H9 (cell line): ENCODE measurements around the gene C6orf136. TPM values are rescaled to one million over a fixed set of nuclear protein-coding genes. Genes with fewer than 3 reads are reported as not detected.

ENCODE experiments used
- DNase-seq: peaks from one replicate; pipeline ENCODE4 v3.0.0-alpha.2; 2017
- H2AFZ ChIP-seq: one replicate; pipeline ENCODE4 v1.6.1; 2013; ENCODE audit warnings: mild to moderate bottlenecking, low read length, control low read depth, moderate library complexity
- H2AK5ac ChIP-seq: 2 replicates; pipeline ENCODE4 v1.6.1; 2013; ENCODE audit warnings: low read length, control low read depth, mixed read lengths; ENCODE audit not compliant: insufficient read length
- H2BK120ac ChIP-seq: one replicate; pipeline ENCODE4 v1.6.1; 2013; ENCODE audit warnings: low read depth, mild to moderate bottlenecking, low read length, control low read depth, inconsistent platforms; ENCODE audit not compliant: poor library complexity, severe bottlenecking
- H2BK12ac ChIP-seq: 2 replicates; pipeline ENCODE4 v1.6.1; 2013; ENCODE audit warnings: low read length, control low read depth, mixed read lengths, low read depth; ENCODE audit not compliant: insufficient read length
- H2BK15ac ChIP-seq: 2 replicates; pipeline ENCODE4 v1.6.1; 2013; ENCODE audit warnings: low read depth, low read length, control low read depth
- H2BK20ac ChIP-seq: one replicate; pipeline ENCODE4 v1.6.1; 2013; ENCODE audit warnings: low read depth, mild to moderate bottlenecking, low read length, control low read depth, inconsistent platforms; ENCODE audit not compliant: poor library complexity, severe bottlenecking
- H2BK5ac ChIP-seq: 2 replicates; pipeline ENCODE4 v1.6.1; 2013; ENCODE audit warnings: low read length, control low read depth, mixed read lengths; ENCODE audit not compliant: insufficient read length
- H3K14ac ChIP-seq: 2 replicates; pipeline ENCODE4 v1.6.1; 2013; ENCODE audit warnings: low read length, control low read depth; ENCODE audit not compliant: insufficient read depth
- H3K18ac ChIP-seq: 2 replicates; pipeline ENCODE4 v1.6.1; 2013; ENCODE audit warnings: low read depth, mild to moderate bottlenecking, mixed read lengths, low read length, control low read depth; ENCODE audit not compliant: insufficient read length
- H3K23ac ChIP-seq: 2 replicates; pipeline ENCODE4 v1.6.1; 2013; ENCODE audit warnings: low read length, control low read depth, mixed read lengths, low read depth; ENCODE audit not compliant: insufficient read length
- H3K23me2 ChIP-seq: 2 replicates; pipeline ENCODE4 v1.6.1; 2013; ENCODE audit warnings: low read depth, mild to moderate bottlenecking, mixed read lengths, low read length, control low read depth; ENCODE audit not compliant: insufficient read length, poor library complexity, severe bottlenecking
- H3K27ac ChIP-seq: 2 replicates; pipeline ENCODE4 v1.5.1; 2013; ENCODE audit warnings: low read length, control low read depth, mixed read lengths, low read depth; ENCODE audit not compliant: insufficient read length
- H3K27me3 ChIP-seq: 2 replicates; pipeline ENCODE4 v1.6.1; 2013; ENCODE audit warnings: low read length, control low read depth, inconsistent platforms; ENCODE audit not compliant: insufficient read depth
- H3K4ac ChIP-seq: 2 replicates; pipeline ENCODE4 v1.6.1; 2013; ENCODE audit warnings: low read depth, mild to moderate bottlenecking, control low read depth, inconsistent platforms, low read length, moderate library complexity
- H3K4me1 ChIP-seq: 2 replicates; pipeline ENCODE4 v1.6.1; 2013; ENCODE audit warnings: low read length, control low read depth, inconsistent platforms; ENCODE audit not compliant: insufficient read depth
- H3K4me2 ChIP-seq: 2 replicates; pipeline ENCODE4 v1.6.1; 2013; ENCODE audit warnings: low read length, control low read depth, mixed read lengths; ENCODE audit not compliant: insufficient read length, insufficient read depth
- H3K56ac ChIP-seq: 2 replicates; pipeline ENCODE4 v1.6.1; 2013; ENCODE audit warnings: low read depth, mild to moderate bottlenecking, mixed read lengths, low read length, control low read depth; ENCODE audit not compliant: insufficient read length
- H3K79me1 ChIP-seq: 2 replicates; pipeline ENCODE4 v1.6.1; 2013; ENCODE audit warnings: low read depth, mild to moderate bottlenecking, moderate library complexity, low read length, control low read depth, inconsistent platforms; ENCODE audit not compliant: insufficient read depth, poor library complexity, severe bottlenecking
- H3K79me2 ChIP-seq: 2 replicates; pipeline ENCODE4 v1.6.1; 2013; ENCODE audit warnings: low read length, control low read depth, inconsistent platforms; ENCODE audit not compliant: insufficient read depth
- H3K9ac ChIP-seq: 2 replicates; pipeline ENCODE4 v1.6.1; 2013; ENCODE audit warnings: low read length, control low read depth, mixed read lengths; ENCODE audit not compliant: insufficient read length; ENCODE audit errors: extremely low read depth
- H3K9me3 ChIP-seq: one replicate; pipeline ENCODE4 v1.6.1; 2013; ENCODE audit warnings: low read depth, low read length, inconsistent platforms; ENCODE audit not compliant: control insufficient read depth
- H3T11ph ChIP-seq: one replicate; pipeline ENCODE4 v1.6.1; 2013; ENCODE audit warnings: mild to moderate bottlenecking, low read length, control low read depth, inconsistent platforms
- H4K20me1 ChIP-seq: one replicate; pipeline ENCODE4 v1.6.1; 2013; ENCODE audit not compliant: control insufficient read depth, insufficient read length, insufficient read depth
- H4K5ac ChIP-seq: 2 replicates; pipeline ENCODE4 v1.6.1; 2013; ENCODE audit warnings: low read depth, mild to moderate bottlenecking, mixed read lengths, low read length, control low read depth; ENCODE audit not compliant: insufficient read length
- H4K8ac ChIP-seq: replicated peaks from 2 replicates; pipeline ENCODE4 v1.6.1; 2013; ENCODE audit warnings: low read length, control low read depth, mixed read lengths, low read depth; ENCODE audit not compliant: insufficient read length
- H4K91ac ChIP-seq: 2 replicates; pipeline ENCODE4 v1.6.1; 2013; ENCODE audit warnings: low read depth, mild to moderate bottlenecking, moderate library complexity, mixed read lengths, low read length, control low read depth; ENCODE audit not compliant: insufficient read length
- H3K27ac Mint-ChIP-seq, 3 experiments: 2 replicates in 2 of 3; 3 replicates in 1 of 3; pipeline ENCODE4 v1.8.0; 2020 to 2021; ENCODE audit warnings: mixed read lengths in 3 of 3, mild to moderate bottlenecking in 1 of 3, moderate library complexity in 1 of 3
- H3K27me3 Mint-ChIP-seq: 2 replicates; pipeline ENCODE4 v1.8.0; 2021; ENCODE audit warnings: low read depth, mild to moderate bottlenecking, moderate library complexity, mixed read lengths
- H3K36me3 Mint-ChIP-seq, 3 experiments: 2 replicates in 2 of 3; 3 replicates in 1 of 3; pipeline ENCODE4 v1.8.0; 2020 to 2021; ENCODE audit warnings: low read depth in 3 of 3, mixed read lengths in 3 of 3; ENCODE audit not compliant: insufficient read depth in 1 of 3
- H3K4me1 Mint-ChIP-seq, 2 experiments: 2 replicates each; pipeline ENCODE4 v1.8.0; 2020; ENCODE audit warnings: mixed read lengths in 2 of 2
- H3K4me3 Mint-ChIP-seq, 2 experiments: 2 replicates in 1 of 2; 3 replicates in 1 of 2; pipeline ENCODE4 v1.8.0; 2020 to 2021; ENCODE audit warnings: mild to moderate bottlenecking in 2 of 2, mixed read lengths in 2 of 2, moderate library complexity in 1 of 2
- H3K9me3 Mint-ChIP-seq, 2 experiments: 2 replicates in 1 of 2; 3 replicates in 1 of 2; pipeline ENCODE4 v1.8.0; 2020; ENCODE audit warnings: mild to moderate bottlenecking in 2 of 2, mixed read lengths in 2 of 2, moderate library complexity in 1 of 2
- WGBS: extraction: QIAGEN DNeasy Blood & Tissue Kit; methylation state at CpG from one replicate; pipeline ENCODE4 v1.1.7; 2013; ENCODE audit warnings: missing lambda C conversion rate, low lambda C conversion rate, mixed read lengths; ENCODE audit not compliant: insufficient read length; ENCODE audit errors: extremely low coverage; 5-methylcytosine and 5-hydroxymethylcytosine counted together
- total RNA-seq: library from RNA; stranded (reverse); gene quantifications from 2 replicates; pipeline ENCODE4 v1.2.1, GENCODE V29; 2021
- TF ChIP-seq, protein P1 (sequence below): fragments of 200-600 bp; sonication (generic); conservative IDR thresholded peaks from 3 replicates; pipeline ENCODE4 v1.8.0; 2021; ENCODE audit warnings: antibody characterized with exemption, mild to moderate bottlenecking

C6orf136 gene
- total RNA-seq, 1 experiment from 2014 or later: 22.2 TPM

- Histone ChIP-seq H2AK5ac (no peak overlapping the region), H3K9ac (peak overlapping the region; percentile 35), H3K27ac (no peak overlapping the region), H3K18ac (no peak overlapping the region), H4K20me1 (no peaks in the 10 kb centered on the region), H3K14ac (no peak overlapping the region), H2BK20ac (no peak overlapping the region), H4K8ac (no peak overlapping the region), H3K23ac (no peak overlapping the region), H3K56ac (no peak overlapping the region), H2BK15ac (no peak overlapping the region), H3K79me2 (peaks cover 2% of the 10 kb centered on the region; the same call in 1 of the 2 replicates), H3K4me1 (peaks cover 16% of the 10 kb centered on the region; the same call in 1 of the 2 replicates), H3K4ac (no peak overlapping the region), H4K91ac (no peak overlapping the region), H4K5ac (no peak overlapping the region), H3T11ph (no peak overlapping the region), H3K23me2 (peaks cover 33% of the 10 kb centered on the region), H3K9me3 (no peaks in the 10 kb centered on the region), H3K27me3 (no peaks in the 10 kb centered on the region), H2BK120ac (no peak overlapping the region), H3K4me2 (peak overlapping the region; percentile 74), H2AFZ (no peak overlapping the region), H2BK12ac (no peak overlapping the region), H3K79me1 (no peaks in the 10 kb centered on the region), H2BK5ac (no peak overlapping the region)
- peaks cover 3% of the 10 kb centered on the region; the same call in 1 of the 2 replicates for H3K27me3 Mint-ChIP-seq
- H3K36me3 Mint-ChIP-seq: peaks cover 4 to 22% (median 15%) of the 10 kb centered on the region in 3 experiments; a peak in 5 of 7 replicates
- H3K4me3 Mint-ChIP-seq: peak overlapping the region; percentile 86 to 88
- peaks cover 70 to 74% of the 10 kb centered on the region in 2 experiments for H3K4me1 Mint-ChIP-seq
- H3K9me3 Mint-ChIP-seq: no peaks in the 10 kb centered on the region; a peak in 1 of 5 replicates
- H3K27ac Mint-ChIP-seq: peak overlapping the region; percentile 75 to 90 (median 80); a peak in 4 of 7 replicates
- no CpG with 5 or more reads among the region's 52 CpGs for WGBS
- DNase-seq: peak; percentile 89
- TF ChIP-seq, protein P1, sequence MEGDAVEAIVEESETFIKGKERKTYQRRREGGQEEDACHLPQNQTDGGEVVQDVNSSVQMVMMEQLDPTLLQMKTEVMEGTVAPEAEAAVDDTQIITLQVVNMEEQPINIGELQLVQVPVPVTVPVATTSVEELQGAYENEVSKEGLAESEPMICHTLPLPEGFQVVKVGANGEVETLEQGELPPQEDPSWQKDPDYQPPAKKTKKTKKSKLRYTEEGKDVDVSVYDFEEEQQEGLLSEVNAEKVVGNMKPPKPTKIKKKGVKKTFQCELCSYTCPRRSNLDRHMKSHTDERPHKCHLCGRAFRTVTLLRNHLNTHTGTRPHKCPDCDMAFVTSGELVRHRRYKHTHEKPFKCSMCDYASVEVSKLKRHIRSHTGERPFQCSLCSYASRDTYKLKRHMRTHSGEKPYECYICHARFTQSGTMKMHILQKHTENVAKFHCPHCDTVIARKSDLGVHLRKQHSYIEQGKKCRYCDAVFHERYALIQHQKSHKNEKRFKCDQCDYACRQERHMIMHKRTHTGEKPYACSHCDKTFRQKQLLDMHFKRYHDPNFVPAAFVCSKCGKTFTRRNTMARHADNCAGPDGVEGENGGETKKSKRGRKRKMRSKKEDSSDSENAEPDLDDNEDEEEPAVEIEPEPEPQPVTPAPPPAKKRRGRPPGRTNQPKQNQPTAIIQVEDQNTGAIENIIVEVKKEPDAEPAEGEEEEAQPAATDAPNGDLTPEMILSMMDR: no peak
These were observed 40.1 kb downstream of the C6orf136 start for GRCh38 chr6:30686908-30687658.
